Glomerular endothelial cell (primary cell): Measurements from ENCODE around the gene TRAPPC12. TPM values are rescaled to one million over a fixed set of nuclear protein-coding genes. Genes with fewer than 3 reads are reported as not detected.
"Not testable (repeated sequence)": the region's sequence is repeated elsewhere in the genome, so short reads cannot be mapped to it uniquely, and the experiment has no call there.

ENCODE experiments used
- DNase-seq: peaks from one replicate; pipeline ENCODE4 v3.0.0-alpha.2; 2011; ENCODE audit warnings: low read depth, low spot score; ENCODE audit errors: extremely low read depth
- total RNA-seq: library from RNA; depleted of rRNA; stranded (reverse); fragments of >200 nt; gene quantifications from 2 replicates; pipeline ENCODE4 v1.2.3, GENCODE V29; 2015

TRAPPC12 gene
- total RNA-seq, 1 donor from 2014 or later, result 76.0 TPM

GRCh38 chr2:3368261-3368722, 11.2 kb upstream of the TRAPPC12 start:
- DNase-seq, result no peak

- DNase-seq, result not testable (repeated sequence)
Measured at GRCh38 chr2:3369340-3370181, 9.9 kb upstream of the TRAPPC12 start.

- DNase-seq, result no peak
Measured at GRCh38 chr2:3376821-3377220, 2.7 kb upstream of the TRAPPC12 start.

- no peak for DNase-seq
Measured at GRCh38 chr2:3377279-3377611, 2.2 kb upstream of the TRAPPC12 start.

GRCh38 chr2:3377612-3378432, 1.7 kb upstream of the TRAPPC12 start, which contains the start of gene EIPR1:
Gene EIPR1, minus strand, starts transcription at chr2:3377818. Its CDS starts 129 bp downstream, at chr2:3377689.
- peak; percentile 85 for DNase-seq

GRCh38 chr2:3379339-3379646, 201 bp upstream of the TRAPPC12 start:
- no peak for DNase-seq

GRCh38 chr2:3386448-3386958, 7.0 kb downstream of the TRAPPC12 start:
- DNase-seq, result no peak

- DNase-seq, result no peak
Measured at GRCh38 chr2:3387011-3387410, 7.5 kb downstream of the TRAPPC12 start.

- DNase-seq, result no peak
Measured at GRCh38 chr2:3387644-3388411, 8.3 kb downstream of the TRAPPC12 start.

GRCh38 chr2:3388412-3388738, 8.9 kb downstream of the TRAPPC12 start:
- no peak for DNase-seq

- DNase-seq, result no peak
Measured at GRCh38 chr2:3389193-3389592, 9.7 kb downstream of the TRAPPC12 start.

- DNase-seq, result no peak
Measured at GRCh38 chr2:3390041-3390440, 10.5 kb downstream of the TRAPPC12 start.

- DNase-seq, result no peak
Measured at GRCh38 chr2:3392216-3392615, 12.7 kb downstream of the TRAPPC12 start.

GRCh38 chr2:3396920-3397559, 17.5 kb downstream of the TRAPPC12 start:
- no peak for DNase-seq

- no peak for DNase-seq
Measured at GRCh38 chr2:3398857-3399256, 19.4 kb downstream of the TRAPPC12 start.

- DNase-seq, result no peak
Measured at GRCh38 chr2:3399381-3399780, 19.9 kb downstream of the TRAPPC12 start.

- no peak for DNase-seq
Measured at GRCh38 chr2:3399829-3400228, 20.3 kb downstream of the TRAPPC12 start.

- DNase-seq, result no peak
Measured at GRCh38 chr2:3403587-3404334, 24.3 kb downstream of the TRAPPC12 start.

- DNase-seq, result no peak
Measured at GRCh38 chr2:3404349-3404894, 24.9 kb downstream of the TRAPPC12 start.

GRCh38 chr2:3405307-3405706, 25.8 kb downstream of the TRAPPC12 start:
- no peak for DNase-seq
